GM12878 (cell line): Measurements from ENCODE around the gene EPHA2.

Source experiments
- BHLHE40 ChIP-seq, 2 experiments: fragments of 450-650 bp in 1 of 2; IDR thresholded peaks; 2 replicates each; pipeline ENCODE4 v1.6.1; 2011 to 2017; ENCODE audit warnings: low read depth in 2 of 2, borderline replicate concordance in 1 of 2, improper control_type of control experiment in 1 of 2, low read length in 1 of 2, mild to moderate bottlenecking in 1 of 2
- ESRRA ChIP-seq: IDR thresholded peaks from 2 replicates; pipeline ENCODE4 v1.6.1; 2012; ENCODE audit warnings: mild to moderate bottlenecking, low read length, improper control_type of control experiment
- JUND ChIP-seq: IDR thresholded peaks from 2 replicates; pipeline ENCODE4 v1.6.1; 2012; ENCODE audit warnings: low read depth, mild to moderate bottlenecking, low read length, improper control_type of control experiment, moderate library complexity
- MTA3 ChIP-seq: IDR thresholded peaks from 2 replicates; pipeline ENCODE4 v1.6.1; 2012; ENCODE audit warnings: low read length, inconsistent platforms, borderline replicate concordance
- NFYB ChIP-seq: IDR thresholded peaks from 2 replicates; pipeline ENCODE4 v1.6.1; 2011; ENCODE audit warnings: low read depth, mild to moderate bottlenecking, low read length, improper control_type of control experiment, moderate library complexity; ENCODE audit not compliant: insufficient read depth
- POLR2A ChIP-seq: IDR thresholded peaks from 2 replicates; pipeline ENCODE4 v1.6.1; 2011; ENCODE audit warnings: low read depth, mild to moderate bottlenecking, low read length
- POLR2AphosphoS5 ChIP-seq: IDR thresholded peaks from 2 replicates; pipeline ENCODE4 v1.6.1; 2011; ENCODE audit warnings: mild to moderate bottlenecking, low read length, inconsistent platforms
- POU2F2 ChIP-seq: IDR thresholded peaks from 3 replicates; pipeline ENCODE4 v1.6.1; 2011; ENCODE audit warnings: low read depth, mild to moderate bottlenecking, low read length, borderline replicate concordance
- STAT1 ChIP-seq: fragments of 450-650 bp; conservative IDR thresholded peaks from 2 replicates; pipeline ENCODE4 v1.6.1; 2014; ENCODE audit warnings: antibody characterized with exemption, mild to moderate bottlenecking
- ZNF274 ChIP-seq: IDR thresholded peaks from one replicate; pipeline ENCODE4 v1.8.0; 2011; ENCODE audit not compliant: insufficient read length, insufficient read depth
- TF ChIP-seq, protein P1 (sequence below), 3 experiments: IDR thresholded peaks in 2 of 3; conservative IDR thresholded peaks in 1 of 3; 2 replicates each; pipeline ENCODE4 v1.5.1; 2011; ENCODE audit warnings: low read depth in 3 of 3, low read length in 3 of 3, mild to moderate bottlenecking in 3 of 3, control low read depth in 2 of 3, moderate library complexity in 2 of 3, inconsistent platforms in 1 of 3, mixed read lengths in 1 of 3; ENCODE audit not compliant: control insufficient read depth in 2 of 3, insufficient read depth in 1 of 3; ENCODE audit errors: extremely low read depth in 1 of 3
- TF ChIP-seq, protein P2 (sequence below): IDR thresholded peaks from 2 replicates; pipeline ENCODE4 v1.6.1; 2011; ENCODE audit warnings: borderline replicate concordance, low read depth, mild to moderate bottlenecking, moderate library complexity, mixed read lengths, low read length; ENCODE audit not compliant: insufficient read depth; ENCODE audit errors: extremely low read length
- TF ChIP-seq, protein P3 (sequence below): IDR thresholded peaks from 2 replicates; pipeline ENCODE4 v1.6.1; 2012; ENCODE audit warnings: low read depth, low read length, improper control_type of control experiment
- TF ChIP-seq, protein P4 (sequence below): fragments of 450-650 bp; IDR thresholded peaks from 2 replicates; pipeline ENCODE4 v1.6.1; 2017; ENCODE audit warnings: borderline replicate concordance

DNA sequence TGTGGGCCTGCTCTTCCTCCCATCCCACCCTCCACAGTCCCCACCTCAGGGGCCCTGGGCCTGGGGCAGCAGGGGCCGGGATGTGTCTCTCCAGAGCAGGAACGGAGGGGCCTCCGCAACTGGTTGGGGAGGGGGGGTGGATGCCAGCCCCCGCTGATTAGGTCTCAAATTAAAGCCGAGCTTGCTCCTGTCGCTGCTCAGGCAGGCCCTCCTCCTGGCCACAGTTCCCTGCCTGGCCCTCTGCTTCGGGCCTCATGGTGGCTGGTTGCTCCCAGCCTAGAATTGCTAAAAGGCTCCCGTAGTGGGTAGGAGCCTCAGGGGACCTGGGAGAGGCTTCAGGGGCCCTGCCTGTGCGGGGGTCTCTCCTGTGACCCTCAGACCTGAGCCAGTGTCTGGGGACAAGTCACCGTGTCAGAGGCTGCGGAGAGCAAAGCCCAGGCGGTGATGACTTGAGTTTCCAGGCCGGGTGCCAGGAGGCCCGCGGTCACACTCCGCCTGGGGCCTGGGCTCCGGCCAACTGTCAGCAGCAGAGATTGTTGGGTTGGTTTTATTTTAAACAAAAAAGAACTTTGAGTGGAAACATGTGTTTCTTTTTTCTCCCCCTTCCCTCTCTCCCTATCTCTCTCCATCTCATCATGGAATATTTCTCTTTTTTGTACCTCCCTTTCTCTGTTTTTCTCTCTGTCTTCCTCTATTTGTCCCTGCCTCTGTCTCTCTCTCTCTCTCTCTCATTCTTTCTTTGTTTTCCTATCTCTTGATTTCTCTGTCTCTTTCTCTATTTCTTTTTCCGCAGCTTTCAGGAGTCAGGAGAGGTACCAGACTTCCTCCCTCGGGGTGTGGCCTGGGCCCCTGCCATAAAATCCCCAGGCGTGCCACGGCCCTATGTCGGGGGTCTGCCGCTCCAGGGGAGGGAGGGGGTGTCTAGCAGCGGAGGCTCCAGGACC lies 20.0 kb upstream of the EPHA2 start:
- TF ChIP-seq BHLHE40 (IDR thresholded peaks at IDR 0.05; ENCODE audit: borderline replicate concordance in 1 of 2, low read depth in 2 of 2, low read length in 1 of 2) (no peak), NFYB (no peak), POLR2A (no peak), POLR2AphosphoS5 (no peak), MTA3 (no peak), ESRRA (no peak), STAT1 (no peak), POU2F2 (no peak), ZNF274 (no peak), JUND (no peak)
- TF ChIP-seq, protein P1, sequence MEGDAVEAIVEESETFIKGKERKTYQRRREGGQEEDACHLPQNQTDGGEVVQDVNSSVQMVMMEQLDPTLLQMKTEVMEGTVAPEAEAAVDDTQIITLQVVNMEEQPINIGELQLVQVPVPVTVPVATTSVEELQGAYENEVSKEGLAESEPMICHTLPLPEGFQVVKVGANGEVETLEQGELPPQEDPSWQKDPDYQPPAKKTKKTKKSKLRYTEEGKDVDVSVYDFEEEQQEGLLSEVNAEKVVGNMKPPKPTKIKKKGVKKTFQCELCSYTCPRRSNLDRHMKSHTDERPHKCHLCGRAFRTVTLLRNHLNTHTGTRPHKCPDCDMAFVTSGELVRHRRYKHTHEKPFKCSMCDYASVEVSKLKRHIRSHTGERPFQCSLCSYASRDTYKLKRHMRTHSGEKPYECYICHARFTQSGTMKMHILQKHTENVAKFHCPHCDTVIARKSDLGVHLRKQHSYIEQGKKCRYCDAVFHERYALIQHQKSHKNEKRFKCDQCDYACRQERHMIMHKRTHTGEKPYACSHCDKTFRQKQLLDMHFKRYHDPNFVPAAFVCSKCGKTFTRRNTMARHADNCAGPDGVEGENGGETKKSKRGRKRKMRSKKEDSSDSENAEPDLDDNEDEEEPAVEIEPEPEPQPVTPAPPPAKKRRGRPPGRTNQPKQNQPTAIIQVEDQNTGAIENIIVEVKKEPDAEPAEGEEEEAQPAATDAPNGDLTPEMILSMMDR (IDR thresholded peaks at IDR 0.05 in 2 of 3, conservative IDR thresholded peaks at IDR 0.05 in 1 of 3; ENCODE audit: control insufficient read depth in 2 of 3, extremely low read depth in 1 of 3, insufficient read depth in 1 of 3, low read depth in 3 of 3, low read length in 3 of 3): no peak
- TF ChIP-seq, protein P2, sequence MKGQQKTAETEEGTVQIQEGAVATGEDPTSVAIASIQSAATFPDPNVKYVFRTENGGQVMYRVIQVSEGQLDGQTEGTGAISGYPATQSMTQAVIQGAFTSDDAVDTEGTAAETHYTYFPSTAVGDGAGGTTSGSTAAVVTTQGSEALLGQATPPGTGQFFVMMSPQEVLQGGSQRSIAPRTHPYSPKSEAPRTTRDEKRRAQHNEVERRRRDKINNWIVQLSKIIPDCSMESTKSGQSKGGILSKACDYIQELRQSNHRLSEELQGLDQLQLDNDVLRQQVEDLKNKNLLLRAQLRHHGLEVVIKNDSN: no peak
- TF ChIP-seq, protein P3, sequence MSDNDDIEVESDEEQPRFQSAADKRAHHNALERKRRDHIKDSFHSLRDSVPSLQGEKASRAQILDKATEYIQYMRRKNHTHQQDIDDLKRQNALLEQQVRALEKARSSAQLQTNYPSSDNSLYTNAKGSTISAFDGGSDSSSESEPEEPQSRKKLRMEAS: no peak
- TF ChIP-seq, protein P4, sequence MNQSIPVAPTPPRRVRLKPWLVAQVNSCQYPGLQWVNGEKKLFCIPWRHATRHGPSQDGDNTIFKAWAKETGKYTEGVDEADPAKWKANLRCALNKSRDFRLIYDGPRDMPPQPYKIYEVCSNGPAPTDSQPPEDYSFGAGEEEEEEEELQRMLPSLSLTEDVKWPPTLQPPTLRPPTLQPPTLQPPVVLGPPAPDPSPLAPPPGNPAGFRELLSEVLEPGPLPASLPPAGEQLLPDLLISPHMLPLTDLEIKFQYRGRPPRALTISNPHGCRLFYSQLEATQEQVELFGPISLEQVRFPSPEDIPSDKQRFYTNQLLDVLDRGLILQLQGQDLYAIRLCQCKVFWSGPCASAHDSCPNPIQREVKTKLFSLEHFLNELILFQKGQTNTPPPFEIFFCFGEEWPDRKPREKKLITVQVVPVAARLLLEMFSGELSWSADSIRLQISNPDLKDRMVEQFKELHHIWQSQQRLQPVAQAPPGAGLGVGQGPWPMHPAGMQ: no peak
